Stimulated activated CD8-positive, alpha-beta memory T cell treated with anti-CD3 and anti-CD28 coated beads, Interleukin-2, amount 100 ng/mL, for 1 hour (primary cell): ENCODE measurements around the gene RAB26.
"Not testable (repeated sequence)": the region's sequence is repeated elsewhere in the genome, so short reads cannot be mapped to it uniquely, and the experiment has no call there.

ENCODE experiments used
- DNase-seq, 2 donors: peaks; one replicate each; pipeline ENCODE4 v3.0.0-alpha.2; 2020; ENCODE audit warnings: low read depth in 2 of 2

RAB26 gene

GRCh38 chr16:2147981-2148671, at the start of gene RAB26:
Gene RAB26 (plus strand): TSS chr16:2148625. CDS start chr16:2148784, 159 bp downstream.
- DNase-seq, result peak in 1 of 2 donors; percentile 28

- not testable (repeated sequence) for DNase-seq
Observed at GRCh38 chr16:2101581-2101980, 46.8 kb upstream of the RAB26 start.

GRCh38 chr16:2102471-2102870, 46.0 kb upstream of the RAB26 start:
- no peak for DNase-seq

DNA sequence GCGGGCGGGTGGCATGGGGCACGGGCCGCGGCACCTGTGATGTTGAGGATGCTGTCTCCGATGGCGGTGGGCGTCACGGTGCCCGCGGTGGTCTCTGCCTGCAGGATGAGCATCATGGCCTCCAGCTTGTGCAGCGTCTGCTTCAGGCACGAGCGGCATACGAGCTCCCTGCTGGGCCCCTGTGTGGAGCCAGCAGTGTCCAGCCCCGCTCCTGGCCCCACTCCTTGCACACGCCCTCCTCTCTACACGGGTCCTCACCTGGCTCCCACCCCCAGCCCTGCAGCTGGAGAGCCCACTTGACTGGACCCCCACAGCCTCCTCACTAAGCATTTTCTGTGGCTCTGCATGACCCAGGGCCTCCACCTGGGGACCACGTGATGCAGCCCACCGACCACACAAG, 44.0 kb upstream of the RAB26 start:
- not testable (repeated sequence) for DNase-seq

- not testable (repeated sequence) for DNase-seq
Observed at GRCh38 chr16:2105291-2105690, 43.1 kb upstream of the RAB26 start.

GRCh38 chr16:2105769-2106168, 42.7 kb upstream of the RAB26 start:
- not testable (repeated sequence) for DNase-seq

GRCh38 chr16:2106211-2106610, 42.2 kb upstream of the RAB26 start:
- not testable (repeated sequence) for DNase-seq

GRCh38 chr16:2107121-2107790, 41.2 kb upstream of the RAB26 start:
- DNase-seq, result not testable (repeated sequence)

- not testable (repeated sequence) for DNase-seq
Observed at GRCh38 chr16:2107791-2108125, 40.7 kb upstream of the RAB26 start.

- DNase-seq, result not testable (repeated sequence)
Observed at GRCh38 chr16:2108446-2109270, 39.8 kb upstream of the RAB26 start.

DNA sequence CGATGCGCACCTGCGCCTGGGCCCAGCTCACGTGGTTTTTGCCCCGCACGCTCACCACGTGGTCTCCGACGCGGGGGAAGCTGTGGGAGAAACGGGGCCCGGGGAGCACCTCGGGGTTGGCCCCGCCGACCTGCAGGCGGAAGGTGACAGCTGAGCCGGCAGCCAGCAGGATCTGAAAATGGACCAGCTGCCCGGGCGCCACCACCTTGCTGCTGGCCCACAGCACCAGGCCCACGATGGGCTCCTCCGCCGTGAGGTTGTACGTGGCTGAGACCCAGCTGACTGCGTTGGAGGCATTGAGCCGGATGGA, 39.2 kb upstream of the RAB26 start:
- DNase-seq, result not testable (repeated sequence)

GRCh38 chr16:2109872-2110271, 38.6 kb upstream of the RAB26 start:
- DNase-seq, result not testable (repeated sequence)

DNA sequence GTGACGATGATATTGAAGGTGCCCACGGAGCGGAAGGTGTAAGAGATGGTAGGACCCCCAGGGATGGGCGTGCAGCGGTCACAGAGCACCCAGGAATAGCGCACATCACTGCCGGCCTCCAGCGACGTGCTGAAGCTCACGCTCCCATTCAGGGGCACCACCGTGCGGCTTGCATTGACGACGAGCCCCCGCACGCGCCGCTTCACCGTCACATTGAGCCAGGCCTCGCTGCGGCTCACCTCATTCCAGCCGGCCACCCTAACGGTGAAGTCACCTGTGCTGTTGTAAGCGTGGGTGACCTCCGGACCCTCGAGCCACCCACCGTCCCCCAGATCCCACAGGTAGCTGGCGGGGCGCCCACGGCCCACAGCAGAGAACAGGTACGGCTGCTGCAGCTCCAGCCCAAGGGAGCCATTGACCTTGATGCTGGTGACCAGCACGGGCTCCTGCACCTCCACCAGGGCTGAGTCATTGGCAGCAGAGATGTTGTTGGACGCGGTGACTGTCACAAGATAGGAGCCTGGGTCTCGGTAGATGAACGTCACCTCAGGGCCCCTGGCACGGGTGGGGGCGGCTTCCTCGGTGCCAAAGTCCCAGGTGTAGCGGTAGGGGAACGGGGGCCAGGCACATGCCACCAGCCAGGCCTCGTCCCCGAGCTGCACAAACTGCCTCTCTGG, 38.0 kb upstream of the RAB26 start:
- not testable (repeated sequence) for DNase-seq

GRCh38 chr16:2111009-2111353, 37.4 kb upstream of the RAB26 start:
- DNase-seq, result not testable (repeated sequence)

DNA sequence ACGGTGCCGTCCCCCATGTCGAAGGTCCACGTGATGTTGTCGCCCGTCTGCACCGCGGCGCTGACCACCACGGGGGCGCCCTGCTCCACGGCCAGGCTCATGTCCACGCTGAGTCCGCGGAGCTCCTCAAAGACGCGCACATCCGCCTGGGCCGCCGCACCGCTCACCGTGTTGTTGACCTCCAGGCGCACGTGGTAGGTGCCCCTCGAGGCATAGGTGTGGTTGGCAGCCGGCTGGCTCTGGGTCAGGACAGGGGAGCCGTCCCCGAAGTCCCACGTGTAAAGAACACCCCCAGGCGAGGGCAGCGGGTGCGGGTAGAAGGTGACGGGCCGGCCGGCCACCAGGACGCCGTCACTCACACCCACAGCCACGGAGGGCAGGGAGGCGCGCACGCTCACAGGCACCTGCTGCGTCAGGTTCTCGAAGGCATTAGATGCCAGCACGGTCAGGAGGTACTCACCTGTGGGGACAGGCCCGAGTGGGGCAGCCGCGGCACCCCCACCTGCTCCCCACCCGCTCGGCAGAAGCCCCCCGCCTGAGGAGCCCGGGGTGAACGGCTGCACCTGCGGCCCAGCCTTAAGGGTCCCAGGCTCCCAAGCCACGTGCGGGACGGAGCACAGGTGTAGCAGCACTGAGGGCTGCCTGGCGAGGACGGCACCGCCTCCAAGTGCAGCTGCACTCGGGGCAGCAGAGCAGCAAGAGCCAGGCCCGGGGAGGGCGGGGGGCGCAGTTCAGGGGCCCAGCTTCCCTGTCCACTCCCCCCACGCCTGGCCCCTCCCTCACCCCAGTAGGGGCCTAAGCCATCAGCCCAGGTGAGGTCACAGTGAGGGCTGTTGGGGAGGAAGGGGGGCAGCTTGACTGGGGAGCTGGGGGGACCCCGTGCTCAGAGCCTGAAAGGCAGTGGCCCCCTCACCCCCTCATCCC, 36.8 kb upstream of the RAB26 start:
- not testable (repeated sequence) for DNase-seq

DNA sequence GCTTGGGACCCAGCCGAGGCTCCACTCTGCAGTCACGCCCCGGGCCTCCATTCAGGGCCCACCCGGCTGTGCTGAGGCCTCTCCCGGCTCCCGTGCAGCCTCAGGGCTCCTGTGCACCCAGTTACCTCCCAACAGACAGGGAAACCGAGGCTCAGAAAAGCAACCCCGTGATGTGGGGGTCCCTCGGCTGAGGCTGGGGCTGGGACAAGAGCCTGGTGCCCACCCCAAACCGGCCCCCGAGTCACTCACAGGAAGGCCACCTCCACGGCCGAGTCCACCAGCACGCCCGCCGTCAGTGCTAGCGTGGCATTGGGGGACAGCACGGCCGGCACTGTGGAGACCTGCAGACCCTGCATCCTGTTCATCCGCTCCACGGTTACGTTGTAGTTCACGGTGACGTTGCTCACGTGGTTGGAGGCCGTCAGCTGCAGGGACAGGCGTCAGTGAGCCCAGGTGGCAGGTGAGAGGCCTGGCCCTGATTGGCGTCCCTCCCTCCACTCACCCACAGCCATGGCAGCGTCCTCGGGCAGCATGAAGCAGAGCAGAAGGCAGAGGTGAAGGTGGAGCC, 35.8 kb upstream of the RAB26 start:
- DNase-seq, result not testable (repeated sequence)

DNA sequence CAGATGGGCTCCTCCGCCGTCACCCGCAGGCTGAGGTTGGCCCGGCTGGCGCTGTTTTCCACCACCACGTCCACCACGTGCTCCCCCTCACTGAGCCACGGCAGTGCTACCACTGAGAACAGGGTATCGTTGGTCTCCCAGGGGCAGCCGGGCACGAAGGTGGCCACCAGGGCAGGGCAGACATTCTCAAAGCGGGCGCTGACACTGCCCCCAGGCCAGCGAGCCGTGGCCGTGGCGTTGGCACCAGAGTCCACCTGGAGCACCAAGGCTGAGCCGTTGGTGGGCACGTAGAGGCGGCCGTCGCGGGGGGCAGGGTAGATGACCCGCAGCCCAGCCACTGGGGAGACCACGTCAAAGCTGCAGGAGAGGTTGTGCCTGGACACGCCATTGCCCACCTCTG, 34.2 kb upstream of the RAB26 start:
- DNase-seq, result not testable (repeated sequence)

DNA sequence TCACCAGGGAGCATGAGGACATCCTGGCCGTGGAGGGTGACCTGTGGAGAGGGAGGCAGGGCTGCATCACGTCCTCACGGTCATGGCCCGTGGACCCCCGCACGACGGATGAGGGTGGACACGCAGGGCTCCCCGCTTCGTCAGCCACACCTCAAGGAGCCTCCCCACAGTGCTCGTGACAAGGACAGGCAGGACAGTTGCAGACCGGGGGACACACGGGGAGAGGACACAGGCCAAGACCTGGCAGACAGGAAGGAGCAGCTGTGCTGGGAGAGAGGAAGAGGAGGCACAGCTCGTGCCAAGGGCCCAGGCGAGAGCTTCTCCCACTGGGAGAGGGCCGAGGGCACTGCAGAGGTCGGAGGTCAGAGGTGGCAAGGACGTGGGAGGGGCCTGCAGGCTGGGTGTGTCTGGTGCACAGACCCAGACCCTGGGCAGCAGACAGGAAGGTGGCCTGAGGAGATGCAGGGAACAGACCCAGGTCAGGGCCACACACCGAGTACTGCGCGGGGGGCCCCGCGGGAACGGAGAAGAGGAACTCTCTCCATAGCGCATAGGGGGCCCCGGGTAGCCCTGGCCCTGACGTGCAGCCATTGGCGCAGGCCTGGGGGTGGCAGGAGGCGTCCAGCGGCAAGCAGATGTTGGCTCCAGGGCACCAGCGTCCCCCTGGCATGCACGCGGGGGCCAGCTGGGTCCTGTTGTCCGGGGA, 33.4 kb upstream of the RAB26 start:
- not testable (repeated sequence) for DNase-seq

DNA sequence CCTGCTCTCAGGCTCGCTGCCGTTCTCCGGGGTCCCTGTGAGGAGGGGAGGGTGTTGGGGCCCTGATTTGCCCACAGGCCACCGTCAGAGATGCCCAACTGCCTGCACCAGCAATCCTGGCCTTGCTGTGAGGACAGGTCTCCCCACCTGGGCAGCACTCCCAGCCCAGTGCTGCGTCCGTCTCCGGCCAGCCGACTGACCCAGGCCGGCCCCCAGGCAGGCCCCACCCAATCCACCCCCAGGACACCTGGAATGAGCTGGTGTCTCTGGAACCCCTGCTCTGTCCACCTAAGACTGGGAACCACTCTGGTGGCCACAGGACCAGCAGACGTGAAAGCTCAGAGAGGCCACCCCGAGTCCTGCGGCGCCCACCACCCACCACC, 32.8 kb upstream of the RAB26 start:
- no peak for DNase-seq

GRCh38 chr16:2116428-2116827, 32.0 kb upstream of the RAB26 start:
- DNase-seq, result not testable (repeated sequence)
